ENCODE measurements around the gene SFPQ.
"Not testable (repeated sequence)": the region's sequence is repeated elsewhere in the genome, so short reads cannot be mapped to it uniquely, and the experiment has no call there.

The SFPQ gene, protein sequence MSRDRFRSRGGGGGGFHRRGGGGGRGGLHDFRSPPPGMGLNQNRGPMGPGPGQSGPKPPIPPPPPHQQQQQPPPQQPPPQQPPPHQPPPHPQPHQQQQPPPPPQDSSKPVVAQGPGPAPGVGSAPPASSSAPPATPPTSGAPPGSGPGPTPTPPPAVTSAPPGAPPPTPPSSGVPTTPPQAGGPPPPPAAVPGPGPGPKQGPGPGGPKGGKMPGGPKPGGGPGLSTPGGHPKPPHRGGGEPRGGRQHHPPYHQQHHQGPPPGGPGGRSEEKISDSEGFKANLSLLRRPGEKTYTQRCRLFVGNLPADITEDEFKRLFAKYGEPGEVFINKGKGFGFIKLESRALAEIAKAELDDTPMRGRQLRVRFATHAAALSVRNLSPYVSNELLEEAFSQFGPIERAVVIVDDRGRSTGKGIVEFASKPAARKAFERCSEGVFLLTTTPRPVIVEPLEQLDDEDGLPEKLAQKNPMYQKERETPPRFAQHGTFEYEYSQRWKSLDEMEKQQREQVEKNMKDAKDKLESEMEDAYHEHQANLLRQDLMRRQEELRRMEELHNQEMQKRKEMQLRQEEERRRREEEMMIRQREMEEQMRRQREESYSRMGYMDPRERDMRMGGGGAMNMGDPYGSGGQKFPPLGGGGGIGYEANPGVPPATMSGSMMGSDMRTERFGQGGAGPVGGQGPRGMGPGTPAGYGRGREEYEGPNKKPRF

DNA sequence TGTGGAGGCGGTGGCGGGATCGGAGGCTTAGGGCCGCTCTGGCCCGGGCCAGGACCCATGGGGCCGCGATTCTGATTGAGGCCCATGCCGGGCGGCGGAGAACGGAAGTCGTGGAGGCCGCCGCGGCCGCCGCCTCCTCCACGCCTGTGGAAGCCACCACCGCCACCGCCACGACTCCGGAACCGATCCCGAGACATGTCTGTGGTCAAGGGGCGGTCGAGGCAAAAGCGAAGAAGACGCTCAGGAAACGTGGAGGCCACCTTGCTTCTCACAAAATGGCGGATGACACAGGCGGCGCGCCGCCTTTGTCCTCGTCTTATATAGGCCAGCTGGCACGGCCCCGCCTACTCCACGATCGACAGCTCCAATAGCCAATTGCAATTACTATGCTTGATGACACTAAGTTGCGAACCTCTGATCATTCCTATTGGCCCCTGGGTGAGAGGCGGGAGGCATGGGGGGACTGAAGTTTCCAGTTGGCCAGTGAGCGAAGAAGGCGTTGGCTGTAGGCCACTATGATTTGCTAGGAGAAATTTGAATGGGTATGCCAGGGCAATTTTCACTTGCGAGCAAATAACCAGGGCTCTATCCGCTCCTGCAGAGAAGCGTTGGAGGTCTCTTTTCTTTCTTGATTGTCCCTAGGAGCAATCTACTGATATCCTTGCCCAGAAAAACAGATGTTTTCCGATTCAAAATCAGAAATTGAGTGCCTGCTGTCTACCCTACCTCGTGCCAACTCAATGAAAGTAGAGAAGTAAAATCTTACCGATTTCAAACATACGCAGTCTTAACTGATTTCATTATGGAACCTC is at the start of gene SFPQ:
SFPQ (minus strand) TSS at position 293 of the 812 bp plus-strand sequence; CDS start at position 197, 96 bp downstream.
- peak; percentile 100 for DNase-seq

DNA sequence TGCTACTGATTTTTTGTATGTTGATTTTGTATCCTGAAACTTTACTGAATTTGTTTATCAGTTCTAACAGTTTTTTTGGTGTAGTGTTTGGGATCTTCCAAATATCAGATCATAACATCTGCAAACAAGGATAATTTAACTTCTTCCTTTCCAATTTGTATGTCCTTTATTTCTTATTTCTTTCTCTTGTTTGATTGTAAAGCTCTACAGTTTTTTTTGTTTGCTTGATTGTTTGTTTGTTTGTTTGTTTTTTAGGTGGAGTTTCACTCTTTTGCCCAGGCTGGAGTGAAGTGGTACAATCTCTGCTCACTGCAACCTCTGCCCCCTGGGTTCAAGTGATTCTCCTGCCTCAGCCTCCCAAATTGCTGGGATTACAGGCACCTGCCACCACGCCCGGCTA is 43.8 kb upstream of the SFPQ start:
- not testable (repeated sequence) for DNase-seq

DNA sequence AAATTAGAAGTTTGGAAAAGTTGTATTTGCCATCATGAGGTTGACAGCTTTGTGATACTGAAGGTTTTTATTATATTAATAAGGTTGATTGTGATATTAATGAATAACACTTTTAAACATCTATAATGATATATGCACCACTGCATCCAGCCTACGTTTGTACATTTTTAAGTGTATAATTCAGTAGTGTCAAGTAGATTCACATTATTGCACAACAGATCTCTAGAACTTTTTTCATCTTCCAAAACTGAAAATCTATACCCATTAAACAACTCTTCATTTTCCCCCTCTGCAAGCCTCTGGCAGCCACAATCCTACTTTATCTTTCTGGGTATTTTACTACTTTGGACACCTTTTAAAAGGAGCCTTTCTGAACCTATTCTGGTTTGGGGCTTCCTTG is 38.3 kb upstream of the SFPQ start:
- no peak for DNase-seq

DNA sequence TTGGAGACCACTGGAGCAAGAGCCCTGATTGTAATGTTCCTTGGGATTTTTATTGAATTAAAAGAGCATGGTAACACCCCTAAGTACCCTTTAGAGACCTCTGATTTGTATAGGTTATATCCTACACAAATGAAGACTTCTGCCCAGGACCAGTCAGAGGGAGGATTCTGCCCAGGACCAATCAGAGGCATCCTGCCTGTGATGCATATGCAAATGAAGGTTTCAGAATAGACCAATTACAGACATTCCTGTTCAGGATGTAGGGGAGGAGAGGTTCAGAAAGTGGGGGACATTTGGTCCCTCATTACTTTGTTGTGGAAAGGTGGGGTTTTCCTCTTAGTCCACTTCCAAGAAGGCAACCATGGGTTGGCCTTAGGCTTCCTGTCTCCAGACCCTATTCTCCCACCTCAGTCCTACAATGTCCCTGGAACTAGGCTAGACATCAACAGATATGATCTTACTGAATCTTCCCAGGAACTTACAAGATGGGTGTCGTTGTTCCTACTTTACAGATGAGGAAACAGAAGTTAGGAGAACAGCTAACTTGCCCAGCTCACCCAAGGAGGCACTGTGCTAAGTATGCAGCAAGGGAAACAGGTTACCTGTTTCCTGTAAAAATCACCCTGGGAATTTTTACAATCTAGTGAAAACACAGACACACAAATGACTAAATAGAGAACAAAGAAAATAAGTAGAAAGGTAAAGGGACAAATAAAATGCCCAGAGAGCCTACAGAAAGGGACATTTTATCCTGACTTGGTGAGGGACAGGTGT is 36.8 kb upstream of the SFPQ start:
- DNase-seq: no peak

DNA sequence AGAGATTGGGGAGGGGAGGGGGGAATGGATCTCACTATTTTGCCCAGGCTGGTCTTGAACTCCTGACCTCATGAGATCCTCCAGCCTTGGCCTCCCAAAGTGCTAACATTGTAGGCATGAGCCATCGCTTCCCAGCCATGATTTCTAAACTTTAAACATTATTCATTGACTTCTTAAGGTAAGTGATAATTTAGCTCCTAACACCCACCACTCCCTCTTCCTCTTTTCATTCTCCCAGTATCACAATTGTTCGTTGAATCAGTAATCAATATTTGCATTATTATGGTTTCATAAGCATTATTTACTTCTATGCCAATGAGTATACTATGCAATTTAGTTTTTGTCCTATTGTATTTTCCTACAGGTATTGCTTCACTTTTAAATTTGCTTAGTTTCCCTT is 33.6 kb upstream of the SFPQ start:
- DNase-seq: no peak

DNA sequence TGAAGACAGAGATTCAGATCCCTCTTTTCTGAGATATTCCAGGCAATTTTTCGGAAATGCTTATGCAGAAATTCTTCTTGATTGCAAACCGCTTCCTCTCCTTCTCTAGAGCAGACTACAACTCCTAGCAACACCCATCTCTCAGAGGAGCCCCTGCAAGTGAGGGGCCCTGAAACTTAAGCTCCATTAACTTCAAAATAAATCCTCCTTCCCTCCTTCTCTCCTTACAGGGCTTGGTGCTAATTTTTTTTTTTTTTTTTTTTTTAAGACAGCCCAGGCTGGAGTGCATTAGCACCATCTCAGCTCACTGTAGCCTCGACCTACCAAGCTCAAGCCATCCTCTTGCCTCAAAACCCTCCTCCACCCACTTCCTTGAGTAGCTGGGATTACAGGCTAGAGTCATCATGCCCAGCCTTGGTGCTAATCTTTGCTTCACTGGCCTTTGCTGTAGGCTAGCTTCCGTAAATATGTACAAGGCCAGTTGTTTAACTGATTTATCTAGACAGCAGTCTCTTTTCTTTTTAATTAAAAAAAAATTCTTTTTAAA is 30.2 kb upstream of the SFPQ start:
- DNase-seq: no peak

DNA sequence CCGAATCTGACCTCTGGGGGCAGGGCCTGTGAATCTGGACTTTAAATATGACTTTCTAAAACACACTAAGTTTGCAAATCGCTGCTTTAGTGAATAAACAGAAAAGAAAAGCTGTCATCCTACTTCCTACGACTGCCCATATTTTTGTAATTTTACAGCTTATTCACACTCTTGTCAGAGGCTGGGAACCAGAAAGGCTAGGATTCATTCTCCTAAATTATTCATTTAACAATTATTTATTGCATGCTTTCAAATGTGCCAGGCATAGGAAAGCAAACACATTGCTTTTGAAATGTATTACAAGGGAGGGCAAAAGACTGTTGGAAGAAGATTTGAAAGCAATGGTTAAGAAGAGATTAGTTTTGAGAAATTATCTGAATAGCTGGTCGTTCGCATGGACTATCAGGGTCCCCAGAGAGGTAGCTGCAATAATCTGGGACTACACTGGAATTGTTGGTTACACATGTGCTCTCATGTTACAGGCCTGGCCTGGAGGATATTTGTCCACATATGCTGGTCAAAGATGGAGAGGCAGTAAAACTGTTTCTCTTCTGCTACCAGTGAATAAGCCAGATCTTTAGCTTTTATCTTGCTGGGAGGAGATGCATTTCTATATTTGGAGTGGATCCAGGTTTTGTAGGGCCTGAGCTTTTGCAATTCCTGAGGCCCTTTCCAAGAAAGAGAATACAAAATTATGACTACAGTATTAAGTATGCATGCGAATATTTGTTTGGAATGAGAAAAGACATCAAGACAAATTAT is 29.6 kb upstream of the SFPQ start:
- no peak for DNase-seq

DNA sequence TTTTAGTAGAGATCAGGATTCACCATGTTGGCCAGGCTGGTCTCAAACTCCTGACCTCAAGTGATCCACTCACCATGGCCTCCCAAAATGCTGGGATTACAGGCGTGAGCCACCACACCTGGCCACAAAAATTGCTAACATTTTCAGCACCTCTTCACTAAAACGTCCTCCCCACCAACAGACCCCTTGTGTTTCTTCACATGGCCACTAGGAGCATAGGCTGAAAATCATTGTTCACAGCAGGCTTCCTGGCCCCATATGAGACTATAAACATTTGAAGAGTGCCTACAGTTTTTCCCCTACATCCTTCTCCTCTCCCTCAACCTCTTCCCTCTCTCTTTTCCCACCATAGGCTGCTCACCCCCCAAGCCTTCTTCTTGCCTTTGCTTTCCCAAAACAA is 28.0 kb upstream of the SFPQ start:
- DNase-seq: no peak

DNA sequence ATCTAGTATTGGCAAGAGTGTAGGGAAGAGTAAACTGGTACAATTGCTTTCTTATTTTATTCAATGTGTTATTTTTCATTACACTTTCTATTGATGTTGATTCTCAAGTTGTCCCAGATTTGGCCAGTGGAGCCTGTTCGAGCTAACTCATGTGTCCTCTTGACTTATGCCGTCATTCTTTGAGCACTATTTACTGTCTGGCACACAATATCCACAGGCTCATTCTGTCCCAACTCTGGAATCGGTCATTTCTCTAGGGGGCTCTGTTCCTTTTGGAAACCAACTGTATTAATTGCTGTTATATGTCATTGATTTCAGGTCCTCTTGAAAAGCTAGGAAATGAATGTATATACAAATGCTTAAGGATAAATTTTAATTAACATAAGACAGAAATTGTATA is 22.4 kb upstream of the SFPQ start:
- DNase-seq: no peak

DNA sequence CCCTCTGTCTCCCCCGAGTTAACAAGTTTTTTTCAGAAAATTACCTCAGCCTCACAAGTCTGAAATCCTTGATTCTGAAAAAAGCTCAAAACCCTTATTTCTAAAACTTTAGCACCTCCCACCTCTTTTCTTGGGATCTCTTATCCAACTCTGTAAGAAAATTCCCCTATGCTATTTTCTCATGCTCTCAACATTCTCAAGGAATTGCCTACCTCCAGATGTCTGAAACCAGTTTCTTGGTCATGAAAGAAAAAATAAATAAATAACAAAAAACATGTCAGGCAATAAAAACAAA is 18.1 kb upstream of the SFPQ start:
- DNase-seq: no peak

DNA sequence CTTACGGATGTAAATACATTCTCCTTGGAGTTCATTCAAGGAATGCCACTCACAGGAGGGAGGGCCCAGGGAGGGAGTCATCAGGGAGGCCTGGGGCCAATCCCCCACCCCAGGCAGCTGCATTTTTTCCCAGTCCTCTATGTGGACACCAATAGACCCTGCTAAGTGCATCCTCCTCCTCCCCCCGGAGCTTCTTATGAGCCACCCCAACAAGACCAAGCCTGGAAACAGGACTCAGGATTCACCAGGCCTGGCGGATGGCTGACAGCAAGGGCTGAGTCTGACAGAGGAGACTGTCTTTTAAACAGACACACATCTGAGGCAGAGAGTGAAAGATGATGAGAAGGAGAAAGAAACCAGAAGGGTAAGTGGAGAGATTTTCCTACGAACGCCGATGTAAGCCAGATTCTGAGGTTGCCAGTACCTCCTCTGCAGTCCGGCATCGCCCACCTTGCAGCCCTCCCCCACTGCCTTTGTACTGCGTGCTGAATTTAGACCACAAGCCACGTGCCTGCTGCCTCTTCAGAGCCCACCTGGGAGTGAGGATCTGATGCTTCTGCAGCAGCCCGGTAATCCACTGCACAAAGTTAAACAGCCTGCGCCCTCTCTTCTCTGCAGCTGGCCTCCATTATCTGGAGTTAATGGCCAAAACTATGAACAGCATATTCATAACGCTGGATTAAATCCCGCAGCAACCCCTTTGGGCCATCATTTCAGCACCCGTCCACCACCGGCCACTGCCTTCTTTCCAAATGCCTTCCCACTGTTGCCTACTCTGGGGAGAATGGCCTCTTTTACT is 17.6 kb upstream of the SFPQ start:
- no peak for DNase-seq

DNA sequence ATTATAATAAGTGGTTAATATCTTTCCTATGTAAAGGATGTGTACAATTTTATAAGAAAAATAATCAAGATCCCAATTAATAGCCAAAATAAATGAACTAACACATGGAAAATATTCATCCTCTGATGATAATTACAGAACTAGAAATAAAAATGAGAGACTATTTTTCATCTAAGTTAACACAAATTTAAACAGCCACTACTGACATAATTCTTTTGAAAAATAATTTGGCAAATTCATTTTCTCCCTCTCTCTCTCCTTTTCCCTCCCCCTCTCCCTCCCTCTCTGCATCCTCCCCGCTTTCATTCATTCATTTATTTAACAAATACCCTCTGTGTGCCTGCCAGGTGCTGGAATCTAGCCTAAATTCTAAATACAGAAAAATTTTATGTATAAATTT is 10.3 kb upstream of the SFPQ start:
- no peak for DNase-seq

DNA sequence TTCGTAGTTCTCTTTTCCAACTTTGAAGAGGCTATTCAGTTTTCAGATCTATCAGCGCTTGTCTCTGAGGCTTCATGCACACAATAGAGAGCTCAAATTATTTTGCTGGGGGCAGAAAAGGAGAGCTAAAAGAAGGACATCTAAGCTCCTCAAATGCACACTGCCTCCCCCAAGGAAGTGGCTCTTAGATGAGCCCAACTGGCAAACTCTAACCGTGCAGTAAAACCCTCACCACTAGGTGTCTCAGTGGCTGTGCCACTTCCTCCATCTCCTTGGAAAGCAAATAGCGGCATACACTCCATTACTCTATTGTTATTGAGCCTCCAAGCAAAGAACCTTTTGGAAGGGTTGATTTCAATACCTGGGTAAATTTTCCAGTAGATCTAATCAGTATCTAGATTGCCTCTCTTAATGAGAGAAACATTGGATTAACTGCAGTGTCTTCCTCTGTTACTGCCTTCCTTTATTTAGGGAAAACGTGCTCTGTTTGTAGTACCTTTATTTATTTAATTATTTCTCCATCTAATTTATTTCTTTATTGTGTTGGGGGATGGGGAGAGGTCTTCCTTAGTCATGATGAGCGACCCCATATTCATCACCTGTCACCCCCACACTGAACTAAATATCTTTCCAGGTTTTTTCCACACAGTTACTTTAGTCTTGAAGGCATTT is 9.2 kb upstream of the SFPQ start:
- peak; percentile 76 for DNase-seq

DNA sequence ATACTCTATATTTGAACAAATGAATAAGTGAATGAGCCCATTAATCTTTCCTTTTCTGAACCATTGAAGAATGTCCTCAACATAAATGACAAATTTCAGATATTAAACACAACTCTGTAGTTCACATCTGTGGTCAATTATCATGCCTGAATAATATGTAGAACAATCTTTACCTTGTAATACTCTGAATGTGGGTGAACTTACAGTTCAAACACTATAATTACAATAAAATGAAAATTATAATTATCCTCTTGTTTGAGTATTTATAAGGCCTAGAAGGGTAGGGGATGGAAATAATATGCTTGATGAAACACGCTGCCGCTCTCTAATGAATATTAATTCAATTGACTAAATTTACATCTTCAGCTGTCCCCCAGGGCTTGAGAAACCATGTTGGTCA is 8.7 kb upstream of the SFPQ start:
- DNase-seq: no peak

DNA sequence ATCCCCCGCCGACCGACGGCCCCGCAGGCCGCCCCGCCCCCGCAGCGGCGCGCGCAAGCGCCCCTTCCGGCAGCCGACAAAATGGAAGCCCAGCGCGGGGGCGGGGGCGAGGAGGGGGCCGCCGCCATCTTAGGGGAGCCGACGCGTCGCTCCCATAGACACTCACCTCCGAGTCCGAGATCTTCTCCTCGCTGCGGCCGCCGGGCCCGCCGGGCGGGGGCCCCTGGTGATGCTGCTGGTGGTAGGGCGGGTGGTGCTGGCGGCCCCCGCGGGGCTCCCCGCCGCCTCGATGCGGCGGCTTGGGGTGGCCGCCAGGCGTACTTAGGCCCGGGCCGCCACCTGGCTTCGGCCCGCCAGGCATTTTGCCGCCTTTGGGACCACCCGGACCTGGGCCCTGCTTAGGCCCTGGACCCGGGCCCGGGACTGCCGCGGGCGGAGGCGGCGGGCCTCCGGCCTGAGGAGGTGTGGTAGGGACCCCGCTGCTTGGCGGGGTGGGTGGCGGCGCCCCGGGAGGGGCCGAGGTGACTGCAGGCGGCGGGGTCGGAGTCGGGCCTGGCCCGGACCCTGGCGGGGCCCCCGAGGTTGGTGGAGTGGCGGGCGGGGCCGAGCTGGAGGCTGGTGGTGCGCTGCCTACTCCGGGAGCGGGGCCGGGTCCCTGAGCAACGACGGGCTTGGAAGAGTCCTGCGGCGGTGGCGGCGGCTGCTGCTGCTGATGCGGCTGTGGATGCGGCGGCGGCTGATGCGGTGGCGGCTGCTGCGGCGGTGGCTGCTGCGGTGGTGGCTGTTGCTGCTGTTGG is 691 bp downstream of the SFPQ start:
- DNase-seq: peak; percentile 96

DNA sequence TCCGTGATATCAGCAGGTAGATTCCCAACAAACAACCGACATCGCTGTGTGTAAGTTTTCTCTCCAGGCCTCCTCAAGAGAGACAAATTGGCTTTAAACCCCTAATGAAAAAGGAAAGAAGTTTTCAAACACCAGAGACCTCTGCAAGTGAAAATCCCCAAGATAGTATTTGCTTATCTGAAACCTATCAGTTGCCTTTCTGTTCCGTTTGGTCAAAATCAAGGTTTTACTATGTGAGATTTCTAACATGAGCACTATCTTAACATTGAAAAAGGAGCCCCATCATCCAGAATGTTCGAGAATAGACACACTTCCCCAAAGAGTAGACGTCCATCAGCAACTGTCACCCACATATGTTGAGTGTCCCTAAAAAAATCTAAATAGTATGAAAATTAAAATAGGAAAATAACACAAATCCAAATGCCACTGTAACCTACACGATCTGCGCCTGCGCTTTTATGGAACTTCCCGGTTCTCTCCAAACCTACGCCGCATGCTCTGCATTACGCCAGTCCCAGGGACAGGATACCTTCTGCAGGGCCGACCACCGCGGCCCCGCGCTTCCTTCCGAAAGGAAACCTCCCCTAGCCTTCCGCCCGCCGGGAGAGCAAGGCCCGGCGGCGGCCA is 1.4 kb downstream of the SFPQ start:
- DNase-seq: no peak

DNA sequence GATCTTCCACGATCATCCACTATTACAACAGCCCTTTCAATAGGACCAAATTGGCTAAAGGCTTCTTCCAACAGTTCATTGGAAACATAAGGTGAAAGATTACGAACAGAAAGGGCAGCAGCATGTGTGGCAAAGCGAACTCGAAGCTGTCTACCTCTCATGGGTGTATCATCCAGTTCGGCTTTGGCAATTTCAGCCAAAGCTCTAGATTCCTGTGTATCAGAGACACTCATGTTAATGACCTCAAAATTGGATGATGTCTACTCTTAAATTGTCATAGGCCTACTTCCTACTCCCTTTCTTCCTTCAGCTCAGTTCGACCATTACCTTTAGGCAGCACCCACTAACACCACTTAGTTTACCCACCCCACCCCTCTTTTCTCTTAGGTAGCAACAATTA is 2.2 kb downstream of the SFPQ start:
- DNase-seq: no peak

DNA sequence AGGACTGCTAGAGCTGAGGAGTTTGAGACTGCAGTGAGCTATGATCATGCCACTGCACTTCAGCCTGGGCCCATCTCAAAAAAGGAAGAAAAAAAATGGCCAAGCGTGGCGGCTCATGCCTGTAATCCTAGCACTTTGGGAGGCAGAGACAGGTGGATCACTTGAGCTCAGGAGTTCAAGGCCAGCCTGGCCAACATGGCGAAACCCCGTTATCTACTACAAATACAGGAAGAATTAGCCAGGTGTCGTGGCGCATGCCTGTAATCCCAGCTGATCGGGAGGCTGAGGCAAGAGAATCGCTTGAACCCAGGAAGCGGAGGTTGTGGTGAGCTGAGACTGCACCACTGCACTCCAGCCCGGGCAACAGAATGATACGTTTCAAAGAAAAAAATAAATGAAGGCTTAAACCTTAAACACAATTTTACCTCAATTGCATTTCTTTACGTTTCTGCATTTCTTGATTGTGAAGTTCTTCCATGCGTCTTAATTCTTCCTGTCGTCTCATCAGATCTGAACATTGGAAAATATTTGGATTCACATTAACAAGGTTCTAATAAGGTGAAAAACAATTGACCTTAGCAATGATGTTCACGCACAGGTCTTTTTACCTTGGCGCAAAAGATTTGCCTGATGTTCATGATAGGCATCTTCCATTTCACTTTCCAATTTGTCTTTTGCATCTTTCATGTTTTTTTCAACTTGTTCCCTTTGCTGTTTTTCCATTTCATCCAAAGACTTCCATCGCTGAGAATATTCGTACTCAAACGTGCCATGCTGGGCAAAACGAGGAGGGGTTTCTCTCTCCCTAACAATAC is 4.2 kb downstream of the SFPQ start:
- no peak for DNase-seq

All from activated CD8-positive, alpha-beta memory T cell treated with anti-CD3 and anti-CD28 coated beads for 24 hours (primary cell).